Measurements from ENCODE around the gene GPHN. TPM values are rescaled to one million over a fixed set of nuclear protein-coding genes. Genes with fewer than 3 reads are reported as not detected.

GPHN gene
- total RNA-seq, 4 donors from 2014 or later, result 10.7 to 47.0 (median 28.2) TPM

GRCh38 chr14:66842911-66843512 is 335.1 kb downstream of the GPHN start:
- no peak for DNase-seq
- Histone ChIP-seq H3K27me3 (no peaks in the 10 kb centered on the region), H3K9me3 (no peaks in the 10 kb centered on the region), H3K4me3 (no peak overlapping the region), H3K36me3 (no peaks in the 10 kb centered on the region), H3K4me1 (no peaks in the 10 kb centered on the region), H3K27ac (no peak overlapping the region)
- TF ChIP-seq CTCF (IDR thresholded peaks at IDR 0.05), result no peak
- TF ChIP-seq POLR2A (IDR thresholded peaks at IDR 0.05), result no peak

GRCh38 chr14:66850258-66850888 is 342.4 kb downstream of the GPHN start:
- no peaks in the 10 kb centered on the region for H3K9me3 ChIP-seq
- no peak overlapping the region for H3K4me3 ChIP-seq
- TF ChIP-seq CTCF (IDR thresholded peaks at IDR 0.05), result no peak
- no peak overlapping the region for H3K27ac ChIP-seq
- no peak for DNase-seq
- H3K4me1 ChIP-seq, result no peaks in the 10 kb centered on the region
- no peaks in the 10 kb centered on the region for H3K27me3 ChIP-seq
- H3K36me3 ChIP-seq, result no peaks in the 10 kb centered on the region

GRCh38 chr14:66853311-66853710 is 345.4 kb downstream of the GPHN start:
- no peak for DNase-seq
- H3K9me3 ChIP-seq, result no peaks in the 10 kb centered on the region
- H3K4me1 ChIP-seq, result no peaks in the 10 kb centered on the region
- no peak overlapping the region for H3K4me3 ChIP-seq
- no peak overlapping the region for H3K27ac ChIP-seq
- H3K27me3 ChIP-seq, result no peaks in the 10 kb centered on the region
- H3K36me3 ChIP-seq, result no peaks in the 10 kb centered on the region
- TF ChIP-seq POLR2A (IDR thresholded peaks at IDR 0.05), result no peak
- TF ChIP-seq CTCF (IDR thresholded peaks at IDR 0.05), result no peak

GRCh38 chr14:66857867-66858266 is 349.9 kb downstream of the GPHN start:
- H3K27ac ChIP-seq, result no peak overlapping the region
- H3K36me3 ChIP-seq, result no peaks in the 10 kb centered on the region
- H3K4me1 ChIP-seq, result no peaks in the 10 kb centered on the region
- H3K4me3 ChIP-seq, result no peak overlapping the region
- DNase-seq, result no peak
- no peaks in the 10 kb centered on the region for H3K9me3 ChIP-seq
- no peaks in the 10 kb centered on the region for H3K27me3 ChIP-seq
- no peak for TF ChIP-seq CTCF (IDR thresholded peaks at IDR 0.05)
- no peak for TF ChIP-seq POLR2A (IDR thresholded peaks at IDR 0.05)

GRCh38 chr14:66859063-66859671 is 351.2 kb downstream of the GPHN start:
- H3K27me3 ChIP-seq, result no peaks in the 10 kb centered on the region
- TF ChIP-seq POLR2A (IDR thresholded peaks at IDR 0.05), result no peak
- TF ChIP-seq CTCF (IDR thresholded peaks at IDR 0.05), result no peak
- no peak overlapping the region for H3K27ac ChIP-seq
- no peaks in the 10 kb centered on the region for H3K9me3 ChIP-seq
- H3K36me3 ChIP-seq, result no peaks in the 10 kb centered on the region
- H3K4me1 ChIP-seq, result no peaks in the 10 kb centered on the region
- H3K4me3 ChIP-seq, result no peak overlapping the region
- no peak for DNase-seq

All from Peyer's patch (tissue), 4 donors.